Smooth muscle cell (in vitro differentiated cells): ENCODE data around the gene ANXA10. TPM values are rescaled to one million over a fixed set of nuclear protein-coding genes. Genes with fewer than 3 reads are reported as not detected.
"Not testable (repeated sequence)": the region's sequence is repeated elsewhere in the genome, so short reads cannot be mapped to it uniquely, and the experiment has no call there.

Experiments
- DNase-seq: peaks from one replicate; lab custom pipeline; 2025; ENCODE audit not compliant: unreplicated experiment; lab: John Stamatoyannopoulos, UW
- H2AFZ ChIP-seq: fragments of 200-600 bp; sonication (generic); 2 replicates; pipeline ENCODE4 v1.6.0; 2016; ENCODE audit warnings: antibody characterized with exemption, low read depth, mild to moderate bottlenecking
- H3F3A ChIP-seq: fragments of 200-600 bp; sonication (generic); 2 replicates; pipeline ENCODE4 v1.6.0; 2017; ENCODE audit warnings: antibody characterized with exemption, low read depth
- H3K27ac ChIP-seq: fragments of 200-600 bp; sonication (generic); 2 replicates; pipeline ENCODE4 v1.5.1; 2016; ENCODE audit warnings: low read depth, mild to moderate bottlenecking
- H3K27me3 ChIP-seq: fragments of 200-600 bp; sonication (generic); 2 replicates; pipeline ENCODE4 v1.6.1; 2016; ENCODE audit warnings: low read depth, mild to moderate bottlenecking
- H3K36me3 ChIP-seq: fragments of 200-600 bp; sonication (generic); 2 replicates; pipeline ENCODE4 v1.5.1; 2016; ENCODE audit warnings: low read depth
- H3K4me1 ChIP-seq: fragments of 200-600 bp; sonication (generic); 2 replicates; pipeline ENCODE4 v1.5.1; 2016; ENCODE audit warnings: low read depth
- H3K4me2 ChIP-seq: fragments of 200-600 bp; sonication (generic); 2 replicates; pipeline ENCODE4 v1.6.0; 2016; ENCODE audit warnings: mild to moderate bottlenecking
- H3K4me3 ChIP-seq: fragments of 200-600 bp; sonication (generic); 2 replicates; pipeline ENCODE4 v1.5.1; 2016; ENCODE audit warnings: mild to moderate bottlenecking
- H3K79me2 ChIP-seq: fragments of 200-600 bp; sonication (generic); 2 replicates; pipeline ENCODE4 v1.6.0; 2016; ENCODE audit warnings: low read depth, mild to moderate bottlenecking
- H3K9ac ChIP-seq: fragments of 200-600 bp; sonication (generic); 2 replicates; pipeline ENCODE4 v1.6.0; 2016; ENCODE audit warnings: low read depth
- H3K9me3 ChIP-seq: fragments of 200-600 bp; sonication (generic); replicated peaks from 2 replicates; pipeline ENCODE4 v1.5.1; 2016; ENCODE audit warnings: low read depth
- H4K20me1 ChIP-seq: fragments of 200-600 bp; sonication (generic); 2 replicates; pipeline ENCODE4 v1.6.0; 2016; ENCODE audit warnings: low read depth
- CTCF ChIP-seq: fragments of 200-600 bp; sonication (generic); IDR thresholded peaks from 2 replicates; pipeline ENCODE4 v1.5.1; 2017; ENCODE audit warnings: borderline replicate concordance, mild to moderate bottlenecking, antibody characterized with exemption; ENCODE audit not compliant: insufficient read depth, poor library complexity, severe bottlenecking
- WGBS: methylation state at CpG from one replicate; pipeline ENCODE4 v1.1.7; 2016; ENCODE audit warnings: low lambda C conversion rate; 5-methylcytosine and 5-hydroxymethylcytosine counted together
- polyA plus RNA-seq: library from polyadenylated mRNA; unstranded; fragments of >200 nt; fragmentation: Nextera tagmentation; extraction: Ambion mirVana; gene quantifications from 2 replicates; pipeline ENCODE4 v1.2.1, GENCODE V29; 2016
- total RNA-seq: library from RNA; depleted of rRNA; stranded (reverse); fragments of >200 nt; gene quantifications from 2 replicates; pipeline ENCODE4 v1.2.3, GENCODE V29; 2014

ANXA10 gene
- total and polyA plus RNA-seq, 2 experiments from 2014 or later: not detected

- Histone ChIP-seq H3K4me1 (no peaks in the 10 kb centered on the region), H3K27ac (no peak overlapping the region), H3K79me2 (no peaks in the 10 kb centered on the region), H3K9me3 (no peaks in the 10 kb centered on the region), H2AFZ (no peak overlapping the region), H3K9ac (no peak overlapping the region), H3K4me3 (no peak overlapping the region), H3K27me3 (no peaks in the 10 kb centered on the region), H3F3A (no peaks in the 10 kb centered on the region), H3K4me2 (no peak overlapping the region), H4K20me1 (no peaks in the 10 kb centered on the region), H3K36me3 (no peaks in the 10 kb centered on the region)
- no peak for DNase-seq
- TF ChIP-seq CTCF: no peak
- 97% methylated on average over 3 of the region's 3 CpGs for WGBS
These were observed 120.3 kb downstream of the ANXA10 start for GRCh38 chr4:168212656-168213055.

- not testable (repeated sequence) for H3K27ac ChIP-seq, H3K9me3 ChIP-seq, H3K9ac ChIP-seq, H3K4me3 ChIP-seq, H3F3A ChIP-seq, H3K36me3 ChIP-seq, H3K4me1 ChIP-seq, DNase-seq, H2AFZ ChIP-seq, H3K79me2 ChIP-seq, H3K4me2 ChIP-seq, H4K20me1 ChIP-seq, H3K27me3 ChIP-seq
These were observed 121.2 kb downstream of the ANXA10 start for GRCh38 chr4:168213511-168213910.

GRCh38 chr4:168218645-168219044 is 126.3 kb downstream of the ANXA10 start:
- 50% methylated on average over 1 of the region's 1 CpG for WGBS
- H4K20me1 ChIP-seq: no peaks in the 10 kb centered on the region
- no peak for TF ChIP-seq CTCF
- H3K4me2 ChIP-seq: no peak overlapping the region
- H3K27me3 ChIP-seq: no peaks in the 10 kb centered on the region
- H3K9me3 ChIP-seq: no peaks in the 10 kb centered on the region
- no peaks in the 10 kb centered on the region for H3K36me3 ChIP-seq
- DNase-seq: no peak
- no peak overlapping the region for H3K9ac ChIP-seq
- H3K27ac ChIP-seq: peak overlapping the region; percentile 49
- no peak overlapping the region for H2AFZ ChIP-seq
- no peaks in the 10 kb centered on the region for H3F3A ChIP-seq
- H3K4me3 ChIP-seq: no peak overlapping the region
- no peaks in the 10 kb centered on the region for H3K79me2 ChIP-seq
- no peaks in the 10 kb centered on the region for H3K4me1 ChIP-seq

GRCh38 chr4:168220893-168221292 is 128.6 kb downstream of the ANXA10 start:
- H3K4me2 ChIP-seq: no peak overlapping the region
- no peaks in the 10 kb centered on the region for H4K20me1 ChIP-seq
- peak overlapping the region; percentile 28 for H3K27ac ChIP-seq
- DNase-seq: no peak
- H3K9me3 ChIP-seq: no peaks in the 10 kb centered on the region
- H3K9ac ChIP-seq: no peak overlapping the region
- no peaks in the 10 kb centered on the region for H3F3A ChIP-seq
- no peak overlapping the region for H3K4me3 ChIP-seq
- no peaks in the 10 kb centered on the region for H3K36me3 ChIP-seq
- H3K27me3 ChIP-seq: no peaks in the 10 kb centered on the region
- no peaks in the 10 kb centered on the region for H3K4me1 ChIP-seq
- no peaks in the 10 kb centered on the region for H3K79me2 ChIP-seq
- no peak overlapping the region for H2AFZ ChIP-seq
- TF ChIP-seq CTCF: no peak
